Transverse colon (tissue), 4 donors: ENCODE data around the gene GTPBP8.

Source experiments
- POLR2A ChIP-seq: fragments of 450-650 bp; IDR thresholded peaks from one replicate; pipeline ENCODE4 v1.6.1; 2016; ENCODE audit warnings: antibody characterized with exemption, mild to moderate bottlenecking, moderate library complexity
- POLR2AphosphoS5 ChIP-seq, 3 donors: sonication (generic); formaldehyde crosslinking; IDR thresholded peaks; one replicate each; pipeline ENCODE4 v1.6.1; 2016; ENCODE audit warnings: antibody characterized with exemption in 3 of 3
- TF ChIP-seq, protein P1 (sequence below), 5 experiments: fragments of 200-600 bp in 3 of 5; fragments of 450-650 bp in 2 of 5; sonication (generic) in 3 of 5; IDR thresholded peaks; 1 replicate in 2 of 5; 2 replicates in 3 of 5; pipeline ENCODE4 v1.5.1; 2016 to 2017; ENCODE audit warnings: antibody characterized with exemption in 5 of 5, inconsistent platforms in 3 of 5, mild to moderate bottlenecking in 2 of 5, moderate library complexity in 1 of 5

DNA sequence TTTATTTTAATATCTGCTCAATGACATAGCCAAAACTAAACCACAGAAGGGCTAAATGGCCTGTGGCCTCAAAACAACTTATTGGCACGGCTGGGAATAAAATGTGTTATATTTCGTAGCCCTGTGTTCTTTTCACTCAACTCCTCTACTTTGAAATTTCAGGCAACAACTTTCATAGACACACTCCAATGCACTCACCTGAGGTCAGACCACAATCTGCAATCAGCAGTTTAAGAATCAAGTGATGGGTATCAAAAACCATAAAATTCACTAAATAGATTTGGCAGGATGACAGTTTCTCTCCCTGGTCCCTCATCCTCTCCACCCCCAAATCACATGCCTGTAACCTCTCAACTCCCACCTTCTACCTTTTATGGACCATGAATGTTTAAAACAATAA lies 13.8 kb upstream of the GTPBP8 start:
- TF ChIP-seq, protein P1, sequence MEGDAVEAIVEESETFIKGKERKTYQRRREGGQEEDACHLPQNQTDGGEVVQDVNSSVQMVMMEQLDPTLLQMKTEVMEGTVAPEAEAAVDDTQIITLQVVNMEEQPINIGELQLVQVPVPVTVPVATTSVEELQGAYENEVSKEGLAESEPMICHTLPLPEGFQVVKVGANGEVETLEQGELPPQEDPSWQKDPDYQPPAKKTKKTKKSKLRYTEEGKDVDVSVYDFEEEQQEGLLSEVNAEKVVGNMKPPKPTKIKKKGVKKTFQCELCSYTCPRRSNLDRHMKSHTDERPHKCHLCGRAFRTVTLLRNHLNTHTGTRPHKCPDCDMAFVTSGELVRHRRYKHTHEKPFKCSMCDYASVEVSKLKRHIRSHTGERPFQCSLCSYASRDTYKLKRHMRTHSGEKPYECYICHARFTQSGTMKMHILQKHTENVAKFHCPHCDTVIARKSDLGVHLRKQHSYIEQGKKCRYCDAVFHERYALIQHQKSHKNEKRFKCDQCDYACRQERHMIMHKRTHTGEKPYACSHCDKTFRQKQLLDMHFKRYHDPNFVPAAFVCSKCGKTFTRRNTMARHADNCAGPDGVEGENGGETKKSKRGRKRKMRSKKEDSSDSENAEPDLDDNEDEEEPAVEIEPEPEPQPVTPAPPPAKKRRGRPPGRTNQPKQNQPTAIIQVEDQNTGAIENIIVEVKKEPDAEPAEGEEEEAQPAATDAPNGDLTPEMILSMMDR (IDR thresholded peaks at IDR 0.05), result no peak
- no peak for TF ChIP-seq POLR2A
- no peak for TF ChIP-seq POLR2AphosphoS5 (IDR thresholded peaks at IDR 0.05)
